Endothelial cell of umbilical vein (primary cell): ENCODE data around the gene NANOGP8. TPM values are rescaled to one million over a fixed set of nuclear protein-coding genes. Genes with fewer than 3 reads are reported as not detected.

ENCODE experiments used
- BruUV-seq: library from RNA; stranded (reverse); fragments of 400-500 nt; replicated peaks from 2 replicates; lab custom pipeline; 2021; lab: Mats Ljungman, UMichigan
- CTCF ChIA-PET: fragments of 300-600, 350-600 bp; sonication (Branson Sonifier 250); formaldehyde crosslinking; loops from one replicate; lab custom pipeline; 2021; ENCODE audit warnings: antibody characterized with exemption, inconsistent platforms; lab: Charles Lee
- POLR2A ChIA-PET: fragments of 300-600, 350-600 bp; sonication (Branson Sonifier 250); formaldehyde crosslinking; loops from one replicate; lab custom pipeline; 2021; ENCODE audit warnings: antibody characterized with exemption, inconsistent platforms; lab: Charles Lee
- DNase-seq: peaks from one replicate; pipeline ENCODE4 v3.0.0-alpha.2; 2011; ENCODE audit warnings: low read depth, low spot score
- FAIRE-seq: peaks from 2 replicates; lab custom pipeline; 2011; peaks lifted over from hg19 to GRCh38; lab: Jason Lieb, UNC
- H2AFZ ChIP-seq: 2 replicates; pipeline ENCODE4 v1.6.0; 2012; ENCODE audit warnings: low read depth, low read length, control low read depth, inconsistent platforms
- H3K27ac ChIP-seq: 2 replicates; pipeline ENCODE4 v1.5.1; 2011; ENCODE audit warnings: low read depth, mild to moderate bottlenecking, control low read depth, low read length, moderate library complexity; ENCODE audit not compliant: insufficient read depth
- H3K27me3 ChIP-seq, 2 experiments: 2 replicates each; pipeline versions ENCODE4 v1.6.0 to v1.6.1; 2011; ENCODE audit warnings: low read length in 2 of 2, mixed read lengths in 1 of 2; ENCODE audit not compliant: control insufficient read depth in 2 of 2, insufficient read depth in 2 of 2
- H3K36me3 ChIP-seq, 2 experiments: 2 replicates in 1 of 2; 3 replicates in 1 of 2; pipeline ENCODE4 v1.5.1; 2011; ENCODE audit warnings: low read length in 2 of 2, mild to moderate bottlenecking in 1 of 2, moderate library complexity in 1 of 2; ENCODE audit not compliant: control insufficient read depth in 2 of 2, insufficient read depth in 2 of 2; ENCODE audit errors: extremely low read depth in 1 of 2
- H3K4me1 ChIP-seq: 3 replicates; pipeline ENCODE4 v1.5.1; 2011; ENCODE audit warnings: mild to moderate bottlenecking, low read length; ENCODE audit not compliant: control insufficient read depth, insufficient read depth; ENCODE audit errors: extremely low read depth
- H3K4me2 ChIP-seq: 2 replicates; pipeline ENCODE4 v1.6.1; 2011; ENCODE audit warnings: low read length, control low read depth, mixed read lengths; ENCODE audit not compliant: insufficient read depth
- H3K4me3 ChIP-seq, 3 experiments: fragments of 200-600 bp in 1 of 3; sonication (generic), shearing (Covaris generic) in 1 of 3; replicated peaks in 1 of 3; 2 replicates each; pipeline ENCODE4 v1.5.1; 2011 to 2016; ENCODE audit warnings: control low read depth in 3 of 3, low read length in 3 of 3, mild to moderate bottlenecking in 2 of 3, inconsistent platforms in 1 of 3, low read depth in 1 of 3, moderate library complexity in 1 of 3; ENCODE audit not compliant: insufficient read depth in 1 of 3
- H3K79me2 ChIP-seq: 2 replicates; pipeline ENCODE4 v1.6.0; 2012; ENCODE audit warnings: low read length, inconsistent platforms; ENCODE audit not compliant: control insufficient read depth, insufficient read depth
- H3K9ac ChIP-seq: replicated peaks from 2 replicates; pipeline ENCODE3; 2011; ENCODE audit warnings: low read length, control low read depth; ENCODE audit not compliant: insufficient read depth; ENCODE audit errors: extremely low read depth
- H3K9me1 ChIP-seq: replicated peaks from 3 replicates; pipeline ENCODE4 v1.6.0; 2011; ENCODE audit warnings: mild to moderate bottlenecking, low read length; ENCODE audit not compliant: control insufficient read depth, insufficient read depth; ENCODE audit errors: extremely low read depth
- H3K9me3 ChIP-seq: replicated peaks from 2 replicates; pipeline ENCODE4 v1.5.1; 2012; ENCODE audit warnings: low read length, inconsistent platforms; ENCODE audit not compliant: control insufficient read depth, insufficient read depth
- H4K20me1 ChIP-seq: replicated peaks from 2 replicates; pipeline ENCODE3; 2011; ENCODE audit warnings: mild to moderate bottlenecking, low read length; ENCODE audit not compliant: control insufficient read depth, insufficient read depth; ENCODE audit errors: extremely low read depth
- EZH2 ChIP-seq: IDR thresholded peaks from 2 replicates; pipeline ENCODE4 v1.6.1; 2012; ENCODE audit warnings: borderline replicate concordance, low read depth, mild to moderate bottlenecking, moderate library complexity, low read length, inconsistent platforms; ENCODE audit not compliant: severe bottlenecking
- FOS ChIP-seq: IDR thresholded peaks from 2 replicates; pipeline ENCODE4 v1.6.1; 2011; ENCODE audit warnings: mild to moderate bottlenecking, low read length, moderate library complexity, borderline replicate concordance; ENCODE audit not compliant: insufficient read depth
- GATA2 ChIP-seq: IDR thresholded peaks from 2 replicates; pipeline ENCODE4 v1.7.0; 2011; ENCODE audit warnings: low read depth, mild to moderate bottlenecking, moderate library complexity, mixed read lengths, low read length; ENCODE audit not compliant: insufficient read length, insufficient read depth
- JUN ChIP-seq: IDR thresholded peaks from 2 replicates; pipeline ENCODE4 v1.6.1; 2011; ENCODE audit warnings: borderline replicate concordance, low read depth; ENCODE audit not compliant: insufficient read length, insufficient read depth
- MYC ChIP-seq: IDR thresholded peaks from one replicate; pipeline ENCODE4 v1.6.1; 2011; ENCODE audit warnings: mild to moderate bottlenecking, low read depth, low read length
- POLR2A ChIP-seq: IDR thresholded peaks from 2 replicates; pipeline ENCODE4 v1.6.1; 2012; ENCODE audit warnings: low read depth, mild to moderate bottlenecking, control low read depth, low read length
- POLR2AphosphoS5 ChIP-seq: IDR thresholded peaks from 2 replicates; pipeline ENCODE4 v1.6.1; 2012; ENCODE audit warnings: low read depth, mild to moderate bottlenecking, control low read depth, low read length, moderate library complexity; ENCODE audit not compliant: insufficient read depth
- dilution Hi-C: fragments of 300-500 bp; cut with MboI; formaldehyde crosslinking; loops from one replicate; pipeline ENCODE4 v1.15.0; 2019; ENCODE audit warnings: low sequenced_read_pairs; ENCODE audit not compliant: extremely low pct_ligation_motif_present
- intact Hi-C: fragments of 100-400 bp; cut with micrococcal nuclease; formaldehyde crosslinking; loops from one replicate; pipeline ENCODE4 v1.10.0; 2022
- polyA plus RNA-seq, 4 experiments: library from polyadenylated mRNA; depleted of rRNA in 3 of 4; stranded (reverse) in 3 of 4; unstranded in 1 of 4; fragments of >200 nt; gene quantifications; 2 replicates each; pipeline versions ENCODE4 v1.2.1 to v1.2.3, GENCODE V29; 2011 to 2012; ENCODE audit warnings: missing spikeins in 1 of 4
- total RNA-seq: library from RNA; stranded (reverse); gene quantifications from 2 replicates; pipeline ENCODE4 v1.2.3, GENCODE V29; 2021
- TF ChIP-seq, protein P1 (sequence below), 2 donors: IDR thresholded peaks; 1 replicate in 1 of 2; 2 replicates in 1 of 2; pipeline ENCODE4 v1.5.1; 2011; ENCODE audit warnings: low read length in 2 of 2, mild to moderate bottlenecking in 2 of 2, moderate library complexity in 2 of 2, control low read depth in 1 of 2, inconsistent platforms in 1 of 2, low read depth in 1 of 2; ENCODE audit not compliant: insufficient read depth in 1 of 2; ENCODE audit errors: extremely low read depth in 1 of 2
- TF ChIP-seq, protein P2 (sequence below): IDR thresholded peaks from 2 replicates; pipeline ENCODE4 v1.6.1; 2011; ENCODE audit not compliant: insufficient read depth, insufficient read length

The NANOGP8 gene
- total and polyA plus RNA-seq, 2 donors (not counting 3 experiments of a cell fraction or from before 2014, with no cell fraction given), result not detected

DNA sequence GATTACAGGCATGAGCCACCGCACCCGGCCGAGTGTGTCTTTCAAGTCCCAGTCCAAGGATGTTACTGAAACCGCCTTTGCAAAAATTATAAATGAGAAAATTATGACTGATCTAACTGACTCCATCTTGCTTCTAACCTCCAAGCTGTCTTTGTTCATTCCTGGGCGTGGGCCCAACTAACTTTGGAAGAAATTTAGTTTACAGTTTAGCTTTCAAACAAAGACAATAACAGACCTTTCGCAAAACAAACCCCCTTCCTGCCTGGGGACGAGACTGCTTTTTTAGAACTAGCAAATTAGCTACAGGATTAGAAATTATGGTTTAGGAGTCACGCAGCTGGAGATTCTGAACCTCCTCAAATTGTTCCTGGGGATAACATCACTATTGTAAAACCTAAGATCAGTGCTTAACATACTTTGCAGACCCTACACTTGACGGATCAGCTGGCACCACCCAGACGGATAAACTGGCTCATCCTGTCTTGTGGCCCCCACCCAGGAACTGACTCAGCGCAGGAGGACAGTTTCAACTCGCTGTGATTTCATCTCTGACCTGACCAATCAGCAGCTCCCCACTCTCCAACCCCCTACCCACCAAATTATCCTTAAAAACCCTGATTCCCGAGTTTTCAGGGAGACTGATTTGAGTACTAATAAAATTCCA lies 23.8 kb downstream of the NANOGP8 start:
- H2AFZ ChIP-seq, result no peak overlapping the region
- FAIRE-seq, result no peak
- H3K27me3 ChIP-seq, result no peaks in the 10 kb centered on the region
- no peaks in the 10 kb centered on the region for H3K36me3 ChIP-seq
- intact Hi-C loops, result no loop called here
- no TSS peak for BruUV-seq
- CTCF ChIA-PET, result no interaction called here
- no peak overlapping the region for H3K27ac ChIP-seq
- H4K20me1 ChIP-seq, result no peaks in the 10 kb centered on the region
- no peak for DNase-seq
- H3K4me2 ChIP-seq, result no peak overlapping the region
- no peaks in the 10 kb centered on the region for H3K4me1 ChIP-seq
- no peak overlapping the region for H3K9ac ChIP-seq
- POLR2A ChIA-PET, result no interaction called here
- no peaks in the 10 kb centered on the region for H3K79me2 ChIP-seq
- TF ChIP-seq, protein P1, sequence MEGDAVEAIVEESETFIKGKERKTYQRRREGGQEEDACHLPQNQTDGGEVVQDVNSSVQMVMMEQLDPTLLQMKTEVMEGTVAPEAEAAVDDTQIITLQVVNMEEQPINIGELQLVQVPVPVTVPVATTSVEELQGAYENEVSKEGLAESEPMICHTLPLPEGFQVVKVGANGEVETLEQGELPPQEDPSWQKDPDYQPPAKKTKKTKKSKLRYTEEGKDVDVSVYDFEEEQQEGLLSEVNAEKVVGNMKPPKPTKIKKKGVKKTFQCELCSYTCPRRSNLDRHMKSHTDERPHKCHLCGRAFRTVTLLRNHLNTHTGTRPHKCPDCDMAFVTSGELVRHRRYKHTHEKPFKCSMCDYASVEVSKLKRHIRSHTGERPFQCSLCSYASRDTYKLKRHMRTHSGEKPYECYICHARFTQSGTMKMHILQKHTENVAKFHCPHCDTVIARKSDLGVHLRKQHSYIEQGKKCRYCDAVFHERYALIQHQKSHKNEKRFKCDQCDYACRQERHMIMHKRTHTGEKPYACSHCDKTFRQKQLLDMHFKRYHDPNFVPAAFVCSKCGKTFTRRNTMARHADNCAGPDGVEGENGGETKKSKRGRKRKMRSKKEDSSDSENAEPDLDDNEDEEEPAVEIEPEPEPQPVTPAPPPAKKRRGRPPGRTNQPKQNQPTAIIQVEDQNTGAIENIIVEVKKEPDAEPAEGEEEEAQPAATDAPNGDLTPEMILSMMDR (IDR thresholded peaks at IDR 0.05; ENCODE audit: extremely low read depth in 1 of 2, insufficient read depth in 1 of 2, low read depth in 1 of 2, low read length in 2 of 2), result no peak
- TF ChIP-seq POLR2A (no peak), GATA2 (no peak), JUN (no peak), POLR2AphosphoS5 (no peak), FOS (no peak), EZH2 (no peak), MYC (no peak)
- TF ChIP-seq, protein P2, sequence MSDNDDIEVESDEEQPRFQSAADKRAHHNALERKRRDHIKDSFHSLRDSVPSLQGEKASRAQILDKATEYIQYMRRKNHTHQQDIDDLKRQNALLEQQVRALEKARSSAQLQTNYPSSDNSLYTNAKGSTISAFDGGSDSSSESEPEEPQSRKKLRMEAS, result no peak
- H3K4me3 ChIP-seq, result no peak overlapping the region
- no peaks in the 10 kb centered on the region for H3K9me1 ChIP-seq
- dilution Hi-C loops, result no loop called here
- H3K9me3 ChIP-seq, result no peaks in the 10 kb centered on the region
